ENCODE data around the gene RARRES1.

RARRES1 gene

GRCh38 chr3:158738653-158739052 is 6.4 kb upstream of the RARRES1 start:
- DNase-seq (ENCODE audit: low read depth, low spot score) = no peak
- no peak overlapping the region for H3K4me3 ChIP-seq (ENCODE audit: low read length)

DNA sequence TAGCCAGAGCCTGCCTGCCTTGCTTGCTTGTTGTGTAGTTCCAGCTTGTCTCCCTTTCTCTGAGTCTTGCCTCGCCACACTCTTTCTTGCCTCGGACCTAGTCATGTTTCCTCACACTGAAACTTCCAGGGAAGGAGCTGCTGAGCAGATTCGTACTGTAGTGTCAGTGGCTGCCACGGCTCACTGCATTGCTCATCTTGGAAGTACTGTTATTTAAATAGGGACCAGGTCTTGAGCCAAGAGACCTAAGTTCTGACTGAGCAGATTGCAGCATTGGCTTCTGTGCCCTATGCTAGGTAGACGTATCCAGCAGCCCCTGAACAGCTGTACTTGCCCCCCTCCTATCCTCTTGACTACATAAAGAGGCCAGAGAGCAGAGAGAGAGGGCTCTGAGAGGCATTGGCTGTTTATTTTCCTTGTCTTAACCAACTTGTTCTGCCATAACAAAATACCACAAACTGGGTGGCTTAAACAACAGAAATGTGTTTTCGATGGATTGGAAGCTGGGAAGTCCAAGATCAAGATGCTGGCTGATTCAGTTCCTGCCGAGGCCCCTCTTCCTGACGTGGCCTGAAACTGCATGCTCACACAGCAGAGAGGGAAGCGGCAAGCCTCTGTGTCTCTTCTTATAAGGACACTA is 5.8 kb upstream of the RARRES1 start:
- H3K4me3 ChIP-seq (ENCODE audit: low read length) = no peak overlapping the region
- no peak for DNase-seq (ENCODE audit: low read depth, low spot score)

GRCh38 chr3:158737410-158737809 is 5.2 kb upstream of the RARRES1 start:
- DNase-seq (ENCODE audit: low read depth, low spot score) = no peak
- H3K4me3 ChIP-seq (ENCODE audit: low read length) = no peak overlapping the region

GRCh38 chr3:158735296-158736033 is 3.2 kb upstream of the RARRES1 start:
- no peak overlapping the region for H3K4me3 ChIP-seq (ENCODE audit: low read length)
- no peak for DNase-seq (ENCODE audit: low read depth, low spot score)

DNA sequence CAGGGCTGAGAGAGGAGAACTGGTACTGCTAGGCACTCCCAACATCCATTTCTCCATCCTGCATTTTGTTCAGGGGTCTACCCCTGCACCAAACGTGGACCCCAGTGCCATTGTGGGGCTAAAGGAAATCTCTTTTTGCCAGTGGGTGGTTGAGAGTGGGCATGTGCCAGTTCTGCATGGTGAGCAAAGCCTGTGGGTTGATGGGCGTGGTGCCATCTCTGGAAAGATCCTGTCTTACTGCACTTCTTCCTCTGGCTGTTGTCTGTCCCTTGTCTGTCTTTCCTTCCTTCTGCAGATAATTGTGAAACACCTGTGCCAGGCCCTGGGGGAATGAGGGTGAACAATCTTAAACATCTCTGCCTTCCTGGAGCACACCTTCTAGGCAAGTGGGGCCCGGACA is 1.4 kb upstream of the RARRES1 start:
- DNase-seq (ENCODE audit: low read depth, low spot score) = no peak
- H3K4me3 ChIP-seq (ENCODE audit: low read length) = no peak overlapping the region

- H3K4me3 ChIP-seq (ENCODE audit: low read length) = no peak overlapping the region
- DNase-seq (ENCODE audit: low read depth, low spot score) = no peak
These were observed 571 bp upstream of the RARRES1 start for GRCh38 chr3:158732856-158733200.

- no peak for DNase-seq (ENCODE audit: low read depth, low spot score)
- H3K4me3 ChIP-seq (ENCODE audit: low read length) = no peak overlapping the region
These were observed 771 bp downstream of the RARRES1 start for GRCh38 chr3:158731486-158731885.

- H3K4me3 ChIP-seq (ENCODE audit: low read length) = no peak overlapping the region
- DNase-seq (ENCODE audit: low read depth, low spot score) = no peak
These were observed 3.4 kb downstream of the RARRES1 start for GRCh38 chr3:158728851-158729250.

DNA sequence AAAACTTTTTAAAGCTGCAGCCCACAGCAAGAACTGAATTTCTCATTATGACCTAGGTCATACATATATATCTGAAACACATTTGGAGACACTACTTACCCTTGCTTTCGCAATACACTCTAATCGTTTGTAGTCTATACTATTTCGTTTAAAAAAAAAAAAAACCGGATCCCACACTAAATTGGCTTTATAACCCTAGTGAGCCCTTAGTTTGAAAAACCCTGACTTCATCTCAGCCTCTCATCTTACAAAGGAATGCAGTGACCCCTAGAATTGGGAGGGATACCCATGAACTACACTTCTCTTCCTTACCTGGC is 4.2 kb downstream of the RARRES1 start:
- peak overlapping the region; percentile 18 for H3K4me3 ChIP-seq (ENCODE audit: low read length)
- DNase-seq (ENCODE audit: low read depth, low spot score) = no peak

- peak; percentile 76 for DNase-seq (ENCODE audit: low read depth, low spot score)
- peak overlapping the region; percentile 18; the same call in 1 of the 2 replicates for H3K4me3 ChIP-seq (ENCODE audit: low read length)
These were observed 4.8 kb downstream of the RARRES1 start for GRCh38 chr3:158727206-158728060.

DNA sequence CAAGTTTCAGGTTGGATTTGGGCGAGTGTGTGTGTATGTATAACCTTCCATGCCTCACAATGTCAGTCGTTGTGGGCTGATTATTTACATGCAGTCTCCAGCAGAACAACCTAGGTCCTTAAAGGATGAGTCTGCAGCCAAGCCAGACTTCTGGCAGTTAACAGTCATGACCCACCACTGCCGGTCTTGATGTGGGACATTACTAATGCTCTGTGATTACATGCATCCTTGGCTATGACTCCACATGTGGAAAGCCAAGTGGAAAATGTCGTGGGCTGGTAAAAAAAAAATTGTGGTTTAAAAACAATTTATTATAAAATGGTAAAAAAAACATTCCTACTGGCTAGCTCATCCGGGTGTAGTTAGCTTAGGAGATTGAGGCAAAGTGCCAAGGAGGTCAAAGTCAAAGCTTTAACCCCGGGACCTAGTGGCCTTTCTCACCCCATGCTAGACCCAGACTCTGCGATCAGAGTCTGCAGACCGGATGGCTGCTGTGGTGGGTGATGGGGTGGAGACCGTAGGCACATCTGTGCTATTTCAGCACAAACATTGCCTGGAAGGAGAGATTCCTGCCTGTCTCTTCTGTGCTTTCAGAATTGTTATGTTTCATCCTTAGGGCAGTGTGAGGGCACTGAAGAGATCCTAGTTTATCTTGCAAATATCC is 6.8 kb downstream of the RARRES1 start:
- H3K4me3 ChIP-seq (ENCODE audit: low read length) = no peak overlapping the region
- DNase-seq (ENCODE audit: low read depth, low spot score) = no peak

- DNase-seq (ENCODE audit: low read depth, low spot score) = no peak
- H3K4me3 ChIP-seq (ENCODE audit: low read length) = no peak overlapping the region
These were observed 8.3 kb downstream of the RARRES1 start for GRCh38 chr3:158723991-158724390.

GRCh38 chr3:158722108-158722507 is 10.1 kb downstream of the RARRES1 start:
- DNase-seq (ENCODE audit: low read depth, low spot score) = no peak
- H3K4me3 ChIP-seq (ENCODE audit: low read length) = no peak overlapping the region

GRCh38 chr3:158718490-158719170 is 13.6 kb downstream of the RARRES1 start:
- H3K4me3 ChIP-seq (ENCODE audit: low read length) = no peak overlapping the region
- no peak for DNase-seq (ENCODE audit: low read depth, low spot score)

DNA sequence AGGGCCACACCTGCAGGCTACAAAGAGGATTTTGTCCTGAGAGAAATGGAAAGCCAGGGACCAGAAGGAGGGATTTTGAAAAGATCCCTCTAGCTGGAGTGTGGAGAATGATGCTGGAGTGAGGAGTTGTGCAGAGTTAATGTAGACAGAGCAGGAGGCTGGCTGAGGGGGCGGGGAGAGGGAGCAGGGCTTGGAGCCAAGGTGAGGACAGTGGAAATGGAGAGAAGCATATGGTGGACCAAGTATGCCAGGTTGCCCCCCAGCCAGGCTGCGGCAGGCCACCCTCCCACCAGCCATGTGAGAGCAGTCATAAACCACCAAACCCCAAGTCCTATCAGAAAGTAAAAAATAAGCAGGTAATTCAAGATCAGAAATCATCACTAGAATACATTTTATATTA is 14.7 kb downstream of the RARRES1 start:
- no peak overlapping the region for H3K4me3 ChIP-seq (ENCODE audit: low read length)
- DNase-seq (ENCODE audit: low read depth, low spot score) = no peak

- DNase-seq (ENCODE audit: low read depth, low spot score) = no peak
These were observed 19.2 kb downstream of the RARRES1 start for GRCh38 chr3:158713094-158713499.

DNA sequence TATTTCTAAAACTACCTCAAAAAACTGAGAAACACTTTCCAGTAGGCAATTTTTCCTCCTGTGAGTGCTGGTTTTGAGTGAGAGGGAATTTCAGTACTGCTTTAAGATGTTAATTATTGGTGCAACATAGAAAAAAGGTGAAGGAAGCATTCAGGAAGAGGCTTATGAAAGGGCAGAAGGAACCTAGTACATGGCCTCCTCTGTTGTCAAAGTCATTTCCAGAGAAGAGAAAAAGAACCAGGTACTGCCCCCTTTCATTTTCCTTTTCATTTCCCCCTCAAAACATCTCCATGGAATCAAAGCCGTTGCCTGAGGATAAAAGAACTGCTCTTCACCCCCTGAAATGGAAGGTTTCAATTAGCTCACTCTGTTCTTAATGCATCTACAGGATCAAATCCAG is 19.8 kb downstream of the RARRES1 start:
- DNase-seq (ENCODE audit: low read depth, low spot score) = no peak
- no peak overlapping the region for H3K4me3 ChIP-seq (ENCODE audit: low read length)

More at GRCh38 chr3:158713094-158713499, 19.2 kb downstream of the RARRES1 start:
- H3K4me3 ChIP-seq (ENCODE audit: low read length) = no peak overlapping the region

DNA sequence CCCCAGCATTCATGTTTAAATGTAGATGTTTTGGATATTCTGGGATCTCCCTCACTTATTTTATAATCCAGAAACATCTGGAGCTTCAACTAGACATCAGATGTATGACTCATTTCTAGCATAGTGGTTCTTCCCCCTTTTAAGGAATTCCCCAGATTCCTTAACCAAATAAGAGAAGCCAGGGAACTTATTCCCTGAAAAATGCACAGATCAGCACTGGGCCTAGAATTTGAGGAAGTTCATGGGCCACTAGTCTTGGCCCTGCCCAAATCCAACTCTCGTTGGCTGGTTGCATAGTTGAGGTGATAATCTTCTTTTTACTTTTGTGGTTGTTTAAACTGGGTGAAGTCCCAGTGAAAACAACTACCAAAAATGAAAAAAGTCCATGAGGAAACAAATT is 20.4 kb downstream of the RARRES1 start:
- no peak for DNase-seq (ENCODE audit: low read depth, low spot score)
- no peak overlapping the region for H3K4me3 ChIP-seq (ENCODE audit: low read length)

DNA sequence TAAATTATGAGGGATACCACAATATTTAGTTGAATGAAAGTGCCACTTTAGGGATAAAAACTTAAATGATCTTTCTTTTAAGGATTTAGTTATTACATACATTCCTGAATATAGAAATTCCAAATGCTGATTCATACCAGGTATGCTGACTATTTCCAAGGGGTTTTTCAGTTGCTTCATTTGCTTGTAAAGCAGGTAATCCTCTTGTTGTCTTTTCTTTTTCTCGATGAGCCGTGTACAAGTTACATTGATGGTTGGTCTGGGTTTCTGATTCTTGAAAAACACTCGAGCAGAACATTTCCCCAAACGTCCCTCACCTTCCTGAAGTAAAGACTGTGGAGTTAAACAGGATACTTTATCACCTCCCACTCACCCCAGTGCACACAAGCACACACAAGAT is 21.7 kb downstream of the RARRES1 start:
- no peak overlapping the region for H3K4me3 ChIP-seq (ENCODE audit: low read length)
- no peak for DNase-seq (ENCODE audit: low read depth, low spot score)
